HepG2 (cell line): Measurements from ENCODE around the gene GPR89A. TPM values are rescaled to one million over a fixed set of nuclear protein-coding genes. Genes with fewer than 3 reads are reported as not detected.

Experiments used
- ASH2L ChIP-seq: fragments of 300-600, 200-600 bp; sonication (generic); IDR thresholded peaks from 2 replicates; pipeline ENCODE4 v1.7.0; 2017; ENCODE audit warnings: low read depth, mild to moderate bottlenecking, moderate library complexity, mixed read lengths, low read length; ENCODE audit not compliant: insufficient read length
- CCAR2 ChIP-seq: fragments of 200-400 bp; formaldehyde crosslinking; optimal IDR thresholded peaks from 2 replicates; pipeline ENCODE3; 2018; ENCODE audit warnings: low read depth, mild to moderate bottlenecking, low read length, moderate library complexity
- DMAP1 ChIP-seq: IDR thresholded peaks from 2 replicates; pipeline ENCODE4 v1.6.1; 2016
- HOXA3 ChIP-seq: sonication (generic); formaldehyde crosslinking; IDR thresholded peaks from 2 replicates; pipeline ENCODE4 v1.5.0; 2020; ENCODE audit warnings: missing genetic modification reagents
- MTA3 ChIP-seq: sonication (generic); formaldehyde crosslinking; IDR thresholded peaks from 2 replicates; pipeline ENCODE4 v1.4.0; 2020; ENCODE audit warnings: missing genetic modification reagents
- STAG1 ChIP-seq: sonication (generic); formaldehyde crosslinking; IDR thresholded peaks from 2 replicates; pipeline ENCODE4 v1.4.0; 2020; ENCODE audit warnings: missing genetic modification reagents
- TAF15 ChIP-seq: fragments of 200-400 bp; formaldehyde crosslinking; IDR thresholded peaks from one replicate; pipeline ENCODE4 v1.6.1; 2018; ENCODE audit warnings: mild to moderate bottlenecking, low read depth, low read length; ENCODE audit not compliant: poor library complexity, severe bottlenecking
- TMF1 ChIP-seq: sonication (generic); formaldehyde crosslinking; IDR thresholded peaks from 2 replicates; pipeline ENCODE4 v1.8.1; 2022; ENCODE audit warnings: low read depth, missing genetic modification reagents
- ZBED4 ChIP-seq: sonication (generic); formaldehyde crosslinking; IDR thresholded peaks from 2 replicates; pipeline ENCODE4 v1.4.0; 2020; ENCODE audit warnings: missing genetic modification reagents, borderline replicate concordance
- ZBTB44 ChIP-seq: sonication (generic); formaldehyde crosslinking; IDR thresholded peaks from 2 replicates; pipeline ENCODE4 v1.4.0; 2020; ENCODE audit warnings: missing genetic modification reagents
- ZNF124 ChIP-seq: sonication (generic); formaldehyde crosslinking; IDR thresholded peaks from 2 replicates; pipeline ENCODE4 v1.4.0; 2020; ENCODE audit warnings: missing genetic modification reagents
- ZNF441 ChIP-seq: sonication (generic); formaldehyde crosslinking; IDR thresholded peaks from 2 replicates; pipeline ENCODE4 v1.7.0; 2021; ENCODE audit warnings: missing genetic modification reagents, borderline replicate concordance
- ZNF562 ChIP-seq: sonication (generic); formaldehyde crosslinking; IDR thresholded peaks from 2 replicates; pipeline ENCODE4 v1.8.0; 2022; ENCODE audit warnings: missing genetic modification reagents, borderline replicate concordance
- ZNF724P ChIP-seq: sonication (generic); formaldehyde crosslinking; IDR thresholded peaks from 2 replicates; pipeline ENCODE4 v1.8.0; 2022; ENCODE audit warnings: missing genetic modification reagents, borderline replicate concordance
- ZNF780A ChIP-seq: sonication (generic); formaldehyde crosslinking; IDR thresholded peaks from 2 replicates; pipeline ENCODE4 v1.8.0; 2022; ENCODE audit warnings: mild to moderate bottlenecking, missing genetic modification reagents, moderate library complexity
- ZNF816 ChIP-seq: sonication (generic); formaldehyde crosslinking; IDR thresholded peaks from 2 replicates; pipeline ENCODE4 v1.8.0; 2022; ENCODE audit warnings: missing genetic modification reagents, mild to moderate bottlenecking, borderline replicate concordance
- ZNF883 ChIP-seq: sonication (generic); formaldehyde crosslinking; IDR thresholded peaks from 2 replicates; pipeline ENCODE4 v1.5.1; 2020; ENCODE audit warnings: mild to moderate bottlenecking, missing genetic modification reagents; ENCODE audit errors: not compliant biosample characterization
- ZSCAN12 ChIP-seq: sonication (generic); formaldehyde crosslinking; IDR thresholded peaks from 2 replicates; pipeline ENCODE4 v1.9.0; 2021; ENCODE audit warnings: mild to moderate bottlenecking, missing genetic modification reagents
- ZSCAN30 ChIP-seq: sonication (generic); formaldehyde crosslinking; IDR thresholded peaks from 2 replicates; pipeline ENCODE4 v1.5.0; 2020; ENCODE audit warnings: mild to moderate bottlenecking, missing genetic modification reagents
- polyA plus RNA-seq, 8 experiments: library from polyadenylated mRNA; depleted of rRNA in 3 of 8; stranded (reverse) in 7 of 8; unstranded in 1 of 8; fragments of >200 nt; fragmentation: Illumina TruSeq in 4 of 8; extraction: Trizol in 4 of 8; gene quantifications; 2 replicates each; pipeline versions ENCODE4 v1.2.1 to v1.2.3, GENCODE V29; 2011 to 2016; ENCODE audit warnings: low read depth in 4 of 8, missing spikeins in 1 of 8, mixed read lengths in 1 of 8; ENCODE audit not compliant: insufficient read depth in 1 of 8
- total RNA-seq, 5 experiments: library from RNA; depleted of rRNA; stranded (reverse); fragments of >200 nt; fragmentation: Illumina TruSeq; extraction: Trizol; gene quantifications; 2 replicates each; pipeline ENCODE4 v1.2.3, GENCODE V29; 2016; ENCODE audit warnings: low read depth in 1 of 5
- TF ChIP-seq, protein P1 (sequence below): sonication (generic); formaldehyde crosslinking; conservative IDR thresholded peaks from 2 replicates; pipeline ENCODE4 v1.5.0; 2020; ENCODE audit warnings: missing genetic modification reagents
- TF ChIP-seq, protein P2 (sequence below): sonication (generic); formaldehyde crosslinking; IDR thresholded peaks from 2 replicates; pipeline ENCODE4 v1.4.0; 2020; ENCODE audit warnings: mild to moderate bottlenecking, missing genetic modification reagents
- TF ChIP-seq, protein P3 (sequence below), 2 experiments: fragments of 450-650 bp in 1 of 2; sonication (generic) in 1 of 2; formaldehyde crosslinking; IDR thresholded peaks; 2 replicates each; pipeline versions ENCODE4 v1.5.0 to v1.8.0; 2020 to 2022; ENCODE audit warnings: mild to moderate bottlenecking in 1 of 2, missing genetic modification reagents in 1 of 2

The GPR89A gene
- total and polyA plus RNA-seq, 2 of the 13 experiments (the other 11 are each of a cell fraction or from before 2014, with no cell fraction given): 23.4 to 32.6 TPM

DNA sequence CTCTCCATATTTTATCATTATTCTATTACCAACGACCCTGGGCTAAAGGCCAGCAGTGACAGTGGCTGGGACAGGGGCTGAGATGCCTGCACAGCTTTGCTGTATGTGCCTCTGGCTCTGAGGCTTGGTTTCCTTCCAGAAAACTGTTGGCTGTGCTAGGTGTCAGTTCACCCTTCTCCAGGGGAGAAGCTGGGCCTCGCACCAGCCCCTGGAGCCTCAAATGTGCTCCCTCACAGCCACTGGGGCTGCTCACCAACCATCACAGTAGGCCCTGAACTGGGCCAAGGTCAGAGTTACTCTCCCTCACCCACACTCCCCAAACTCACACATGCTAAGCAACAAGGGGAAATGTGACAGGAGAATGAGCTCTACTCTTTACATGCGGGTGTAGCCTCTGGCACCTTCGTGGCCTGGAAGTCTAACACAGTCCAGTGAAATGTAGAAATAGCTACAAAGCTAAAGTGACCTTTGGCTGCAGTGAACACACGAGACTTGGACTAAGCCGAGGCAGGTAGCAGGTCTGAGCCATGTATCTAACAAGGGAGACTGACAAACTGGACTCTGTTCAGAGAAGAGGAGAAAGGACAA, 106.8 kb downstream of the GPR89A start (continued):
- TF ChIP-seq ZBTB44 (no peak), ZNF883 (peak; percentile 64), ZNF724P (CRISPR knock-in tag) (no peak), DMAP1 (CRISPR knock-in tag) (peak; percentile 75), ZNF816 (CRISPR knock-in tag) (no peak; the same call in 1 of the 2 replicates), ZNF441 (CRISPR knock-in tag) (peak; percentile 70; the same call in 1 of the 2 replicates), CCAR2 (no peak), ZNF562 (CRISPR knock-in tag) (no peak; the same call in 1 of the 2 replicates), ZSCAN30 (CRISPR knock-in tag) (no peak), ASH2L (peak; percentile 28), ZBED4 (peak; percentile 53; the same call in 1 of the 2 replicates), TAF15 (no peak), ZNF124 (CRISPR knock-in tag) (peak; percentile 43; the same call in 1 of the 2 replicates), MTA3 (CRISPR knock-in tag) (no peak), ZNF780A (CRISPR knock-in tag) (no peak), HOXA3 (CRISPR knock-in tag) (peak; percentile 68), STAG1 (peak; percentile 18; the same call in 1 of the 2 replicates), ZSCAN12 (CRISPR knock-in tag) (no peak), TMF1 (CRISPR knock-in tag) (peak; percentile 44; the same call in 1 of the 2 replicates)
- TF ChIP-seq, protein P1, sequence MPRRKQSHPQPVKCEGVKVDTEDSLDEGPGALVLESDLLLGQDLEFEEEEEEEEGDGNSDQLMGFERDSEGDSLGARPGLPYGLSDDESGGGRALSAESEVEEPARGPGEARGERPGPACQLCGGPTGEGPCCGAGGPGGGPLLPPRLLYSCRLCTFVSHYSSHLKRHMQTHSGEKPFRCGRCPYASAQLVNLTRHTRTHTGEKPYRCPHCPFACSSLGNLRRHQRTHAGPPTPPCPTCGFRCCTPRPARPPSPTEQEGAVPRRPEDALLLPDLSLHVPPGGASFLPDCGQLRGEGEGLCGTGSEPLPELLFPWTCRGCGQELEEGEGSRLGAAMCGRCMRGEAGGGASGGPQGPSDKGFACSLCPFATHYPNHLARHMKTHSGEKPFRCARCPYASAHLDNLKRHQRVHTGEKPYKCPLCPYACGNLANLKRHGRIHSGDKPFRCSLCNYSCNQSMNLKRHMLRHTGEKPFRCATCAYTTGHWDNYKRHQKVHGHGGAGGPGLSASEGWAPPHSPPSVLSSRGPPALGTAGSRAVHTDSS (CRISPR knock-in tag): no peak
- TF ChIP-seq, protein P2, sequence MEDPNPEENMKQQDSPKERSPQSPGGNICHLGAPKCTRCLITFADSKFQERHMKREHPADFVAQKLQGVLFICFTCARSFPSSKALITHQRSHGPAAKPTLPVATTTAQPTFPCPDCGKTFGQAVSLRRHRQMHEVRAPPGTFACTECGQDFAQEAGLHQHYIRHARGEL (CRISPR knock-in tag): no peak
- TF ChIP-seq, protein P3, sequence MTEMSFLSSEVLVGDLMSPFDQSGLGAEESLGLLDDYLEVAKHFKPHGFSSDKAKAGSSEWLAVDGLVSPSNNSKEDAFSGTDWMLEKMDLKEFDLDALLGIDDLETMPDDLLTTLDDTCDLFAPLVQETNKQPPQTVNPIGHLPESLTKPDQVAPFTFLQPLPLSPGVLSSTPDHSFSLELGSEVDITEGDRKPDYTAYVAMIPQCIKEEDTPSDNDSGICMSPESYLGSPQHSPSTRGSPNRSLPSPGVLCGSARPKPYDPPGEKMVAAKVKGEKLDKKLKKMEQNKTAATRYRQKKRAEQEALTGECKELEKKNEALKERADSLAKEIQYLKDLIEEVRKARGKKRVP (CRISPR knock-in tag; IDR thresholded peaks at IDR 0.05): no peak
